ENCODE measurements around the gene SCAPER.

DNA sequence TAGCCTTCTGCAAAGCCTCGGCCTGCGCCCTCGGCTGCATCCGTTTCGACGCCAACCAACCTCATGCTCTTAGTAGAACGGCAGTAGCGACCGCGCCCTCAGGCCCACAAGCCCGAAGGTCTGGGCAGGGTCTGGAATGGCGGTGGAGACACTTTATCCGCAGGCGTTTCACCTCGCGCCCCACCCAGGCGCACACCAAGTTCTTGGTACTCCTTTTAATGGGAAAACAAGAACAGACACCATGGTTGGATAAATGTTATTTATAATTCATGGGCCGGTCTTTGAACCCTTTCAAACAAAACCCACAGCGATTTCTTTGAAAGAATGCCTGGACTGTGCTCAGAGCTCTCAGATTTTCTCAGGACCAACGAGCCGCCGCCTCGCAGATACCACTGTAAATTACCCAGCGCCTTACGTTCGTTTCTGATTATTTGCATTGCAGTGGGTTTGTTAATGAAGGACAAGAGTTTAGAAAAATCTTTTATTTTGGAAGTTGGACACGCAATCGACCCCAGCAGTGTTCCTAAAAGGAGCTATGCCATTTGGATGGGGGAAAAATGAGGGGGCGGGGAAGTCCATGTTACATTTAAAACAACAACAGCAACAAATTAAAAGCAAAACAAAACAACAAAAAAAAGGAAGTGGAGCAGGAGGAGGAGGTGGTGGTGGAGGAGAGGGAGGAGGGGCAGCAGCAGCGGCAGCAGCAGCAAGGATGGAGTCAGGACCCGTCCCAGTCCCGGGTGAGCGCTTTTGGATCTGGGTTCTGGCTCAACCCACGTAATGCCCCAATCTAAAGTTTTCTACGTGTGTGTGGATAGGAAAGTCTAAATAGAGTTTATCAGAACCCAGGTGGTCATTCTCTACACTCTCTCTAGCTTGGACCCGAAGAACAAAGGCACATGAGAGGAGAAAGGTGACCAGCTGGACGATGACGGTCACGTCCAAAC lies 569.6 kb downstream of the SCAPER start:
- TF ChIP-seq, protein P1, sequence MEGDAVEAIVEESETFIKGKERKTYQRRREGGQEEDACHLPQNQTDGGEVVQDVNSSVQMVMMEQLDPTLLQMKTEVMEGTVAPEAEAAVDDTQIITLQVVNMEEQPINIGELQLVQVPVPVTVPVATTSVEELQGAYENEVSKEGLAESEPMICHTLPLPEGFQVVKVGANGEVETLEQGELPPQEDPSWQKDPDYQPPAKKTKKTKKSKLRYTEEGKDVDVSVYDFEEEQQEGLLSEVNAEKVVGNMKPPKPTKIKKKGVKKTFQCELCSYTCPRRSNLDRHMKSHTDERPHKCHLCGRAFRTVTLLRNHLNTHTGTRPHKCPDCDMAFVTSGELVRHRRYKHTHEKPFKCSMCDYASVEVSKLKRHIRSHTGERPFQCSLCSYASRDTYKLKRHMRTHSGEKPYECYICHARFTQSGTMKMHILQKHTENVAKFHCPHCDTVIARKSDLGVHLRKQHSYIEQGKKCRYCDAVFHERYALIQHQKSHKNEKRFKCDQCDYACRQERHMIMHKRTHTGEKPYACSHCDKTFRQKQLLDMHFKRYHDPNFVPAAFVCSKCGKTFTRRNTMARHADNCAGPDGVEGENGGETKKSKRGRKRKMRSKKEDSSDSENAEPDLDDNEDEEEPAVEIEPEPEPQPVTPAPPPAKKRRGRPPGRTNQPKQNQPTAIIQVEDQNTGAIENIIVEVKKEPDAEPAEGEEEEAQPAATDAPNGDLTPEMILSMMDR (IDR thresholded peaks at IDR 0.05 in 4 of 5, conservative IDR thresholded peaks at IDR 0.05 in 1 of 5), result no peak
- TF ChIP-seq POLR2A (IDR thresholded peaks at IDR 0.05), result no peak
